UCSD-AML1 (cell line): ENCODE data around the gene TSPEAR.
A peak's percentile ranks its signal among the peaks of the same experiment; 100 is the strongest.
"Not testable (repeated sequence)": the region's sequence is repeated elsewhere in the genome, so short reads cannot be mapped to it uniquely, and the experiment has no call there.

ENCODE experiments used
- DNase-seq: peaks from one replicate; lab custom pipeline; 2025; ENCODE audit not compliant: unreplicated experiment; lab: John Stamatoyannopoulos, UW

The TSPEAR gene

DNA sequence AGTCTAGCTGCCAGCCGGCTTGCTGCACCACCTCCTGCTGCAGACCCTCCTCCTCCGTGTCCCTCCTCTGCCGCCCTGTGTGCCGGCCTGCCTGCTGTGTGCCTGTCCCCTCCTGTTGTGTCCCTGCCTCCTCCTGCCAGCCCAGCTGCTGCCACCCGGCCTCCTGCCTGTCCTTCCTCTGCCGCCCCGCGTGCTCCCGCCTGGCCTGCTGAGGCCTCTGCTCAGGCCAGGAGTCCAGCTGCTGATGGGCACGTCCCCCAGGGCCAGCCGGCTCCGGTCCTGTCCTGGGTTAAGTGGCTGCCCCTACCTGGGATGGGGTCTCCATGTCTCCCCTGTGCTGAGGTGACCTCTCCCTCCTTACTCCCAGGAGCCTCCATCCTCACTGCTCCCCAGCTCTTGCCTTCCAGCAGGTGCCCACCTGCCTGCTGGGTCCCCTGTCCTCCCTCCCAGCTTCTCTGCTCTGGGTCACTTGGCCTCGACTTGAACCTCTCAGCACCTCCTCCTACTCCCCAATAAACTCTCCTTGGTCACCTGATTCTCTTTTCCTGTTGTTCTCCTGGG, 98.6 kb downstream of the TSPEAR start:
- no peak for DNase-seq

DNA sequence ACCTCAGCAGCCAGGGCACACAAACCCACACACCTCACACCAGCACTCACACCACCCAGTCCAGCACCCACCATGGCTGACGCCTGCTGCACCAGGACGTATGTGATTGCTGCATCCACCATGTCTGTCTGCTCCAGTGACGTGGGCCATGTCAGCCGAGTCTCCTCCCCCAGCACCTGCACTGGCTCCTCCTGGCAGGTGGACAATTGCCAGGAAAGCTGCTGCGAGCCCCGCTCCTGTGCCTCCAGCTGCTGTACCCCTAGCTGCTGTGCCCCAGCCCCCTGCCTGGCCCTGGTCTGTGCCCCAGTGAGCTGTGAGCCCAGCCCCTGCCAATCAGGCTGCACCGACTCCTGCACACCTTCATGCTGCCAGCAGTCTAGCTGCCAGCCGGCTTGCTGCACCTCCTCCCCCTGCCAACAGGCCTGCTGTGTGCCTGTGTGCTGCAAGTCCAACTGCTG, 99.3 kb downstream of the TSPEAR start, which contains the start of gene KRTAP10-8:
TSS of gene KRTAP10-8 (plus strand) at position 51 of the 458 bp plus-strand sequence. CDS start at position 73, 22 bp downstream.
- no peak for DNase-seq

DNA sequence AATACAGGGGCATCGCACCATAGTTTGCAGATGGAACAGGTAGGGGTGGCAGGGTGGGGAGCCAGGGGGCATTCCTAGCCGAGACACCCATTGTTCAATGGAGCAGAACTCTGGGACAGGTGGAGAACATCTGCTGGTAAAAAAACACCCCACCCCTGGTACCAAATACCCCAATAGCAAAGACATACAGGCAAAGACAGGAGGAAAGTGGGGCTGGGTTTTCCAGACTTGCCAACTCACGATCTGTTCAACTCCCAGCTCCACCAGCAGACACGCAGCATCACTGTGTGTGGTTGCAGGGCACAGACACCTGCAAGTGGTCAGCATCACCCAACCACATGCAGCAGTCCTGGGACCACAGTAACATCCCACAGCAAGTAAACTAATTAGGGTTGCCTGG, 99.8 kb downstream of the TSPEAR start:
- DNase-seq = no peak

DNA sequence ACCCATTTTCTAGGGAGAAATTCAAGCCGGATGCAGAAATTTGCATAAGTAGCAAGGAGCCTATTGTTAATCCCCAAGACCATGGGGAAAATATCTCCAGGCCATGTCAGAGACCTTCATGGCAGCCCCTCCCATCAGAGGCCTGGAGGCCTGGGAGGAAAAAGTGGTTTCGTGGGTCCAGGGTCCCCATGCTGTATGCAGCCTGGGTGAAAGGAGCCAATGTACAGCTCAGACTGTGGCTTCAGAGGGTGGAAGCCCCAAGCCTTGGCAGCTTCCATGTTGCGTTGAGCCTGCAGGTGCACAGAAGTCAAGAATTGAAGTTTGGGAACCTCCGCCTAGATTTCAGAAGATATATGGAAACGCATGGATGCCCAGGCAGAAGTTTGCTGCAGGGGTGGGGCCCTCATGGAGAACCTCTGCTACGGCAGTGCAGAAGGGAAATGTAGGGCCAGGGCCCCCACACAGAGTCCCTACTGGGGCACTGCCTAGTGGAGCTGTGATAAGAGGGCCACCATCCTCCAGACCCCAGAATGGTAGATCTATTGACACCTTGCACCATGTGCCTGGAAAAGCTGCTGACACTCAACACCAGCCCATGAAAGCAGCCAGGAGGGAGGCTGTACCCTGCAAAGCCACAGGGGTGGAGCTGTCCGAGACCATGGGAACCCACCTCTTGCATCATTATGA, 101.1 kb downstream of the TSPEAR start:
- not testable (repeated sequence) for DNase-seq

DNA sequence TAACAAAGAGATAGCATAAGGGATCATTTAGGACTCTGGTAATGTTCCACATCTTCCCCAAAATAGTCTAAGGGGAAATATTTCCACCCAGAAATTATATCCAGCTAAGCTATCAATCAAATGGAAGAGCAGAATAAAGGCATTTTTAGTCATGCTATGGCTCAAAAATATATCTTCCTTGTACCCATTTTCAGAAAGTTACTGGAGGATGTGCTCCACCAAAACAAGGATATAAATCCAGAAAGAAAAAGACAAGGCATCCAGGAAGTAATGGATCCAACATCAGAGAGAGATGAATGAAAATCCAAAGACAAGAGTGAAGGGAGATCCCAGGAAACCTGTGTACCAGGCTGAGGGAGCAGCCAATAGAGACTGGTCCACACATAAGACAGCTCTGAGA, 102.2 kb downstream of the TSPEAR start:
- DNase-seq = no peak

DNA sequence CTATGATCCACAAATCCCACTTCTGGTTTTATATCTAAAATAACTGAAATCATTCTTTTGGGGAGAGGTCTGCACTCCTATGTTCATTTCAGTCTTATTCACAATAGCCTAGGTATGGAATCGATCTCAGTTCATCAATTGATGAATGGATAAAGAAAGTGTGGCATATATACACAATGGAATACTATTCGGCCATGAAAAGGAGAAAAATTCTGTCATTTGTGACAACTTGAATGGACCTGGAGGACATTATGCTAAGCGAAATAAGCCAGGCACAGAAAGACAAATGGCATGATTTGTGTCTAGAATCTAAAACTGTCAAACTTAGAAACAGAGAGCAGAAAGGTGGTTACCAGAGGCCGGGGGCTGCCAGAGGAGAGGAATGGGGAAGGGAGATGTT, 104.9 kb downstream of the TSPEAR start:
- no peak for DNase-seq

DNA sequence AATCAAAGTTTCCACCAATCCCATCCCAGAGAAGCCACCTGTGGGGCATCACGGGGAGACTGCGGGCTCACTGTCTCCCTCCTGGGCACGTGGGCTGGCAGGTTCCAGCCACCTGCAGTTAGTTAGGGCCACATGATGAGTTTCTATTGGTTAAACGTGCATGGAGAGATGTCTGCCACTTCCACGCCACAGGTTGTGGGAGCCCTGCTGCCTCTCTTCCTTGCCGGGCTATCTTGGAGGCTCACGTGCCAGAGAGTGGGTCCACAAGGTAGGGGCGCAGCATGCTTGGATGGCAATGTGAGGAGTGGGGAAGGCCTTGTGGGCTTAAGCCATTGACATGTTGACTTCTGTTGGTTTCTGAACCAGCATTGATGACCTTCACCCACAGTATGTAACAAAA, 107.5 kb downstream of the TSPEAR start:
- DNase-seq = no peak

DNA sequence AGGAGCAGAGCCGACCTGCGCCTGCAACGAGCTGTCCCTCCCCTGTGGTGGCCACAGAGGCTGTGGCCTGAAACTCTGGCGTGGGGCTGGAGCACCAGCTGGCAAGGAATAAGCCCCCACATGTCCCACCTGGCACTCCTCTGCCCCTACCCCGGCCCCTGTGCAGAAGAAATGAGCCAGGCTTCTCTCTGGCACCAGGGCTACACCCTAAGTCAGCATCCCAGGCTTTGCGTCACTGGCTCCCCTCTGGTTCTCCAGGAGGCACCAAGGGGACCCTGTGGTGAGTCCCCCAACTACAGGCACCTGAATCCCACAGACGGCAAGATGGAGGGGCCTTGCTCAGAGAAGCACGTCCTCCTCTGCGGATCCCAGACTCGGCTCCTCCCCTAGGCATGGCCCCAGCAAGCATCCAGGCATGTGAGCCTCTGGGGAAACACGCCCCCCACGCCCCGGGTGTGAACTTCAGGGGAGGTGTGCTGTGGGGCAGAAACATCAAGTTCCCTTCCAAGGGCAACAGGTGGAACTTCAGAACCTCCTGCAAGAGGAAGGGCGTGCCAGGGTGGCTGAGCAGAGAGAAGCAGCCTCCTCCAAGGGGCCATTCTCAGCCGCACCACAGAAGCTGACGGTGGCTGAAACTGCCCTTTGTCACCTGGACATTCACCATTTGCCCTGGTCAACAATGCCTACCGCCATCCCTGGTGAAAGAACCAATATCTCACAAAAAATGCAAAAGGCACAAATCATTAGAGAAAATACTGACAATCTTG, 108.1 kb downstream of the TSPEAR start:
- no peak for DNase-seq

DNA sequence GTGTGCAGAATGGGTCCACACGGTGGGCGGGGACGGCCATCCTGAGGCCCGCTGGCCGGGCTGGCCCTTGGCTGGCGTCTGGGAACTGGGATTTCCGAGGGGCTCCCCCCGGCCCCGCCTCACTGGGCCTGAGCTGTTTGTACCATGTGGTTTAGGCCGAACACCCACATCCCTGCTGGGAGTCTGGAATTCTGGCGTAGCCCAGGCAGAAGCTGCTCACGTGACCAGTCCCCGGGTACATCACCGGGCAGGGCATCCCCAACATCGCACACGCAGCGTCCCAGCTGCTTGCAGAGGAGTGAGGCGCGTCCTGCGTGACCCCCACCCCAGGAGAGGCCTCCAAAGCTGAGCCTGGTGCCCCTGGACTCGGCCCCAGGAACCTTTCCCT, 108.9 kb downstream of the TSPEAR start:
- no peak for DNase-seq

DNA sequence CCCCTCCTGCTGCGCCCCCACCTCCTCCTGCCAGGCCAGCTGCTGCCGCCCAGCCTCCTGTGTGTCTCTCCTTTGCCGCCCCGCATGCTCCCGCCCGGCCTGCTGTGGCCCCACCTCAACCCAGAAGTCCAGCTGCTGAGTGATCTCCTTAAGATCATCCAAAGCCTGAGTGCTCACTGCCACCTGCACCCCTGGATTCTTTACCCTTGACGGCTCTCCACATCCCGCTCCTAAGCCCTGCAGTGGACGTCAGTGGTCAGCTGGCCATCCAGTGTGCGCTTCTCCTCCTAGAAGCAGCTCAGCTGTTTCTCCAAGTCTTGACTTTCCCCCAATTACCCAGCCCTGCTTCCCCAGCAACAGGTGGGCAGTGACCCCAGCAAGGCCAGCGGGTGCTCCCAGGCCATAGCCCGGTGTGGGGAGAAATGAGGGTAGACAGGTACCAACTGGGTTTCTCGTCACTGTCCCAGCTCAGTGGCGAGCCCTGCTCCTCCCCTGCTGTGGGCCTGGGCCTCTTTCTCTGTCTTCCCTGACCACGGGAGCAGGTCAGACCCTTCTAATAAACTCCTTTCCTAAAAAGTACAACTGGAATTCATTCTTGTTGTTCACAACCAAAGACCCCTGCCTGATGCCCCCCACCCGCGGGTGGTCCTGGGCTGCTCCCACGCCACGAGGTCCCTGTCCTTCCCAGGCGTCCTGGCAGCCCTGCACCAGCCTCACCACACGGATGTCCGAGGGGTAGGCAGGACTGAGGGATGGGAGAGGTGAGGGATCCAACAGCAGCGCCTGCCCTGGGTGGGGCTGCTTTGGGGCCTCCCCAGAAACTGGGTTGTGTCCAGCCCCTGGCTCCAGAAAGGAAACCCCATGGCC, 109.5 kb downstream of the TSPEAR start:
- no peak for DNase-seq

DNA sequence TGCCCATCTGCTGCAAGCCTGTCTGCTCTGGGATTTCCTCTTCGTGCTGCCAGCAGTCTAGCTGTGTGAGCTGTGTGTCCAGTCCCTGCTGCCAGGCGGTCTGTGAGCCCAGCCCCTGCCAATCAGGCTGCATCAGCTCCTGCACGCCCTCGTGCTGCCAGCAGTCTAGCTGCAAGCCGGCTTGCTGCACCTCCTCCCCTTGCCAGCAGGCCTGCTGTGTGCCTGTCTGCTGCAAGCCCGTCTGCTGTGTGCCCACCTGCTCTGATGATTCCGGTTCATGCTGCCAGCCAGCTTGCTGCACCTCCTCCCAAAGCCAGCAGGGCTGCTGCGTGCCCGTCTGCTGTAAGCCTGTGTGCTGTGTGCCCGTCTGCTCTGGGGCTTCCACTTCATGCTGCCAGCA, 110.3 kb downstream of the TSPEAR start:
- not testable (repeated sequence) for DNase-seq

DNA sequence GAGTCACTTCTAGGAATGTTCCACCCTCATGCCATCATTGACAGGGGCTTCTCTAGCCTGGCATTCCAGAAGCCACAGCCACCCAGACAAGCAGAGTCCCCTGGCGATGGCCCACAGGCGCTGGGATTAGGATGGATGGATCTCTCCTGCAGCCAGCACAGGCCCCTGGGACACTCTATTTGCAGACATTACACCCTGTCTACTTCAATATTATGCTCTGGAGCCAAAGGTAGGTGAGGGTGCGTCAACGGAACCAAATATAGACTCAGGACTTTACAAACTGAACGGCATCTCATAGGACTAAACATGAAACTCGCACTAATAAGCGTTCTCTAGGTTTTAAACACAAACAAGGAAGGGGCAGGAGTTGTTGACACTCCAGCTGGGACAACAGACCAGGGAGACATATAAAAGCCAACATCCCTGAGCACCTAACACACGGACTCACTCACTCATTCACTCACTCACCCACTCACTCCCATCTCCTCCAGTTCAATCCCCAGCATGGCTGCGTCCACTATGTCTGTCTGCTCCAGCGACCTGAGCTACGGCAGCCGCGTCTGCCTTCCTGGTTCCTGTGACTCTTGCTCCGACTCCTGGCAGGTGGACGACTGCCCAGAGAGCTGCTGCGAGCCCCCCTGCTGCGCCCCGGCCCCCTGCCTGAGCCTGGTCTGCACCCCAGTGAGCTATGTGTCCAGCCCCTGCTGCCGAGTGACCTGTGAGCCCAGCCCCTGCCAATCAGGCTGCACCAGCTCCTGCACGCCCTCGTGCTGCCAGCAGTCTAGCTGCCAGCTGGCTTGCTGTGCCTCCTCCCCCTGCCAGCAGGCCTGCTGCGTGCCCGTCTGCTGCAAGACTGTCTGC, 111.0 kb downstream of the TSPEAR start, which contains the start of gene KRTAP10-7:
TSS of gene KRTAP10-7 (plus strand) at position 480 of the 861 bp plus-strand sequence. CDS start at position 505, 25 bp downstream.
- not testable (repeated sequence) for DNase-seq

DNA sequence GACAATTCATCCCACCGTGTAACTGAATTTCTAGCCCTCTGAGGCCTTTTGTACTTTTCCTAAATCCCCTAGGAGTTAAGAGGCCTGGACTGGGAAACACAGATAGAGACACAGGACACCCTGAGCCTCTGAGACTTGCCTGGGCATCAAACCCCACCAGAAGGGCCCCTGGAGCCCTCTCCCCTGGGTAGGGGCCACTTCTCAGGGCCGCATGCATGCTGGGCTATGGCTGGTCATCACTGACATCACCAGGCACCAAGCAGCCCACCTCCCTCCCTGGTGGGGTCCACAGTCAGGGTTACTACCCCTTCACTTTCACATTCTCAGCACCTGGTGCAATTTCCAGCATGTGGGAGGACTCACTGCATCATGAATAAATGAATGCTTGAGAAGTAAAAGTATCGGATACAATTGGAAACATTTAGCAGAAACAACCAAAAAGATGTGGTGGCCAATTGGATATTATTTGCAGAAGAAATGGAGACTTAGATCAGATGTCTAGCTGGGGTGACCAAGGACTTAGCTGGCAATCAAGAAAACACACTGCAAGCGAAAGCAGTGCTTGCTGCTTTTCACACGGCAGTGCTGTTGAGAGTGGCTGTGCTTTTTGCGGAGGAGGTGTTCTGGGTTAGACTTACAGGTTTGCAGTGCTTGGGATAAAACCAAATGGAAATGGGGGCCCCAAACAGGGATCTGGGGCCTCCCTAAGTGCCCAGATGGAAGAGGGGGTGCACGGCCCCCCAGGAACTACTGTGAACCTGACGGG, 111.9 kb downstream of the TSPEAR start:
- DNase-seq = no peak

DNA sequence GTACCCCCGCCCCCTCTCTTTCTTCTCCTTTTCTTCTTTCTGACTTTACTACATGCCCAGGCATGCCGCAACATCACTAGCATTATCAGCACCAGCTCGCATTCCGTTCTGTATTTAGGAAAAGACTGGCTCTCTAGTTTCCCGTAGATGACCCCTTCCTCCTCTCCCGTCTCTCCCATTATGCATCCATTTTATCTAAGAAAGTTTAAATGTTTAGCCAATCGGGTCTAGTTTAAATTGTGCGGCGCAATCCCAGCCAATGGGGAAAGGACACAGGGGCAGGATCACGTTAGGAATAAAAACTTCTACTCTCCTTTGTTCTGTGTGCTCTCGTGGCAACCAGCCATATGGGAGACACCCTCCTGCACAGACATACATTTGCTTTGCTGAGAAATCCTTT, 113.3 kb downstream of the TSPEAR start:
- no peak for DNase-seq

DNA sequence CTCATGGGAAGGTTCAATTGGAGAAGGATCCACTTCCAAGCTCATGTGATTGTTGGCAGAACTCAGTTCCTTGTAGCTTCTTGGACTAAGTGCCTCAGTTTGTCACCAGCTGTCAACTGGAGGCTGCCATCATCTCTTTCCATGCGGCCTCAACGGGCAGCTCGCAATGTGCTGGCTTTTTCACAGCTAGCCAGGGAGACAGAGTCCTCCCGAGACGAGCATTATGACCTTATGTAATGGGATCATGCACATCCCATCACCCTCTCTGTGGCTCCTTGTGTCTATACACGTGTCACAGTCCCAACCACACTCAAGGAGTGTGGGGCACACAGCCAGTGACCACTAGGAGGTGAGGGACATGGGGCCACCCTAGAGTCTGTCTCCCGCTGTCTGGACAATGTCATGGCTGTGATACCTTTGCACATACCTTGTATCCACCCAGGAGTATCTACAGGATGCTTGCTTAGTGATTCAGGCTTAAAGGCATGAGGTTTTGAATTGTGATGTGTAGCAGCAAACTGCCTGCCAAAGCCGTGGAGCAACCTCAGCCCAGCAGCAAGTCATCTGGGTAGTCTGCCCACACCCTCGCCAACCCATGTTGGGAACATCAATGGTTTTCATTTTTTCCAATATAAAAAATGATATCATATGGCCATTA, 115.2 kb downstream of the TSPEAR start:
- DNase-seq = no peak

DNA sequence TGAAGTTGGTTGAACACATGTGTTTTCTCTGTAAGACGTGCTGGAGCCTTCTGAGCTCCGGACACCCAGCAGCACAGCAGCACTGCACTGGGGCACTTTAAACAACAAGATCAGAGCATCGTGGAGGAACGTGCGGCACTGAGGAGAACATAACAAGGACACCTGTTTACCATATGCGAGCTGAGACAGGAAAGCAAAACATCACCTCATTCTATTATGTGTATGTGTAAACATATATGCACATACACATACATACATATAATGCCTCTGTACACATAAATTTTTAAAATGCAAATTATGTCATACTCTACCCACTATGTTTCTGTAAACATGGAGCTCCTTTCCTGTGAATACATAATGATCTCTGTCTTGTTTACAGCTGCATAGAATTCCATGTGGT, 115.8 kb downstream of the TSPEAR start:
- DNase-seq = no peak

DNA sequence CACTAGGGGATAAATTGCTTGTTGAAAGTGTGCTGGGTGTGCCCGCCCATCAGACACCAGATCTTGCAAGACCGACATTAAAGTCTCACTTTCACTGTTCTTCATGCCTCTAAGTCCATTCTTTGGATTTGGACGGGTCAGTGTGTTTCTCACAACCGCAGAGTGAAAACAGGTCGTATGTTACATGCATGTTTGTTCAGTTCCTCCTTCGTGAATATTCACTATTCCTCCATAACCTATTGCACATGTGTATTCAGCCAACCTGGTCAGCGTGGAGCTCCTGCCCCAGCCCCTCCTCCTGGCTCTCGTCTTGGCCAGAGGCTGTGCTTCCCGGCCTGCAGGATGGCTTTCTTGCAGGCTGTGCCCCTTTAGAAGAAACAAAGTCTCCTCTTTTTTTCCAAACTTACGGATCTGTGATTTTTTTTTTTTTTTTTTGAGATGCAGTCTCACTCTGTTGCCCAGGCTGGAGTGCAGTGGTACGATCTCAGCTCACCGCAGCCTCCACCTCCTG, 116.9 kb downstream of the TSPEAR start:
- DNase-seq = peak; percentile 29

DNA sequence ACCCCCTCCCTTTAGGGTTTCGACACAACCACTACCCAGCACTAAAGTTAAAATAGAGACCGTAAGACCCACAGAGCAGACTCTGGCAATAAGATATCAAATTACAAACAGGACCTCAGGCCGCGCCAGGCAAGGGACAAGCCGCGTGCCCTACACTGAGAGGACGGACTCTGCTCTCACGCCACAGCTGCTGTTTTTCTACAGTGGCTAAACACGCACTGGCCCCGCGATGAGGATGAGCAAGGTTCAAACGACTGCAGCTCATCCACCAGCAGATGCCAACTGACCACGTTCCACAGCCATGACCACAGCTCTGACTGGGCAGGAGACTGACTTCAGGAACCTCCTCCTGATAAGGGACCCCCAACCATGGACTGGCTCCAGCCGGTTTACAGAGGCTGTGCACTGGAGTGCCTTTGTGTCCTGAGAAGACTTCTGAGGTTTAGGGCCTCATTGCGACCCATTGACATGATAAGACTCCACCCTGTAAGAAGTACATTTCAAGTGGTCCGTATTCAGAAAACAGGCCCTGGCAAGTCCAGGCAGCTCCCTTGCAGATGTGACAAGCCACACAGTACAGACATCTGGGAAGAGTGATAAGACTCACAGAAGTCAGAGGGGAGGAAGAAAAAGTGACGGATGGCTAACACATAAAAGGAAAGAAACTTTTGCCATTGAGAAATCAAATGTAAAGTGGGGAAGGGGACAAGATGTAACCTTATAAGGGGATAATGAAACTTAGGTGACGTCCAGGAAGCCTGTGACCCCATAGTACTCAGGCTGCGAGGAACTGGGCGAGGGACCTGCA, 117.6 kb downstream of the TSPEAR start:
- peak; percentile 38 for DNase-seq
